Trophoblast cell (in vitro differentiated cells and primary cell): ENCODE data around the gene TUBGCP4.

Experiments
- DNase-seq, 2 donors: peaks; one replicate each; pipeline ENCODE4 v3.0.0-alpha.2; 2016
- H2AFZ ChIP-seq: 2 replicates; pipeline ENCODE4 v1.6.1; 2013; ENCODE audit warnings: low read length, moderate library complexity, mild to moderate bottlenecking; ENCODE audit not compliant: insufficient read depth, poor library complexity
- H2AK5ac ChIP-seq: 2 replicates; pipeline ENCODE4 v1.6.1; 2013; ENCODE audit warnings: mild to moderate bottlenecking, low read length
- H2BK120ac ChIP-seq: 2 replicates; pipeline ENCODE4 v1.6.1; 2013; ENCODE audit warnings: low read length, mild to moderate bottlenecking, moderate library complexity; ENCODE audit not compliant: insufficient read depth, poor library complexity
- H2BK12ac ChIP-seq: 2 replicates; pipeline ENCODE4 v1.6.1; 2013; ENCODE audit warnings: mild to moderate bottlenecking, low read length, moderate library complexity
- H2BK5ac ChIP-seq: 2 replicates; pipeline ENCODE4 v1.6.1; 2013; ENCODE audit warnings: low read length, low read depth, moderate library complexity, mild to moderate bottlenecking; ENCODE audit not compliant: poor library complexity
- H3K14ac ChIP-seq: 2 replicates; pipeline ENCODE4 v1.6.1; 2013; ENCODE audit warnings: mild to moderate bottlenecking, low read length
- H3K18ac ChIP-seq: 2 replicates; pipeline ENCODE4 v1.6.1; 2013; ENCODE audit warnings: mild to moderate bottlenecking, low read length
- H3K23ac ChIP-seq: 2 replicates; pipeline ENCODE4 v1.6.1; 2013; ENCODE audit warnings: low read length
- H3K27ac ChIP-seq: 2 replicates; pipeline ENCODE4 v1.5.1; 2013; ENCODE audit warnings: low read depth, mild to moderate bottlenecking, inconsistent platforms, low read length, moderate library complexity
- H3K27me3 ChIP-seq: 2 replicates; pipeline ENCODE4 v1.6.1; 2013; ENCODE audit warnings: inconsistent platforms, mild to moderate bottlenecking, low read length, moderate library complexity; ENCODE audit not compliant: insufficient read depth
- H3K36me3 ChIP-seq, 2 experiments: 1 replicate in 1 of 2; 2 replicates in 1 of 2; pipeline ENCODE4 v1.6.1; 2013; ENCODE audit warnings: low read length in 2 of 2, mild to moderate bottlenecking in 2 of 2, moderate library complexity in 1 of 2; ENCODE audit not compliant: insufficient read depth in 2 of 2, control insufficient read depth in 1 of 2
- H3K4ac ChIP-seq: 2 replicates; pipeline ENCODE4 v1.6.1; 2013; ENCODE audit warnings: low read depth, mild to moderate bottlenecking, low read length, moderate library complexity
- H3K4me1 ChIP-seq, 2 experiments: 1 replicate in 1 of 2; 2 replicates in 1 of 2; pipeline ENCODE4 v1.6.1; 2013; ENCODE audit warnings: low read length in 2 of 2, mild to moderate bottlenecking in 2 of 2, moderate library complexity in 1 of 2; ENCODE audit not compliant: insufficient read depth in 2 of 2, control insufficient read depth in 1 of 2
- H3K4me2 ChIP-seq: 2 replicates; pipeline ENCODE4 v1.6.1; 2013; ENCODE audit warnings: inconsistent platforms, mild to moderate bottlenecking, low read length, moderate library complexity
- H3K4me3 ChIP-seq: 2 replicates; pipeline ENCODE4 v1.5.1; 2013; ENCODE audit warnings: mild to moderate bottlenecking, low read depth, low read length, inconsistent platforms
- H3K79me1 ChIP-seq: one replicate; pipeline ENCODE4 v1.6.1; 2013; ENCODE audit warnings: low read length
- H3K79me2 ChIP-seq: 2 replicates; pipeline ENCODE4 v1.6.1; 2013; ENCODE audit warnings: low read length, mild to moderate bottlenecking; ENCODE audit not compliant: control insufficient read depth, insufficient read depth, poor library complexity
- H3K9ac ChIP-seq: 2 replicates; pipeline ENCODE4 v1.6.1; 2013; ENCODE audit warnings: mild to moderate bottlenecking, low read length
- H3K9me3 ChIP-seq: 2 replicates; pipeline ENCODE4 v1.6.1; 2013; ENCODE audit warnings: low read depth, mild to moderate bottlenecking, control low read depth, inconsistent platforms, low read length; ENCODE audit not compliant: insufficient read depth
- H4K12ac ChIP-seq: 2 replicates; pipeline ENCODE4 v1.6.1; 2013; ENCODE audit warnings: low read depth, mild to moderate bottlenecking, low read length, moderate library complexity
- H4K8ac ChIP-seq: 2 replicates; pipeline ENCODE4 v1.6.1; 2013; ENCODE audit warnings: low read depth, mild to moderate bottlenecking, low read length, moderate library complexity
- H4K91ac ChIP-seq: one replicate; pipeline ENCODE4 v1.6.1; 2013; ENCODE audit warnings: low read depth, mild to moderate bottlenecking, low read length, moderate library complexity
- WGBS: extraction: QIAGEN DNeasy Blood & Tissue Kit; methylation state at CpG from one replicate; pipeline ENCODE4 v1.1.7; 2013; ENCODE audit warnings: missing lambda C conversion rate; ENCODE audit not compliant: insufficient read length, insufficient coverage; ENCODE audit errors: extremely low coverage; 5-methylcytosine and 5-hydroxymethylcytosine counted together

Gene TUBGCP4

GRCh38 chr15:43404130-43404529 lies 33.2 kb downstream of the TUBGCP4 start:
- Histone ChIP-seq H2BK12ac (no peak overlapping the region), H3K27ac (no peak overlapping the region), H3K14ac (no peak overlapping the region), H3K18ac (no peak overlapping the region), H3K23ac (no peak overlapping the region), H3K4me1 (peaks cover 0 to 5% of the 10 kb centered on the region in 2 experiments), H2BK120ac (no peak overlapping the region), H3K36me3 (peaks cover 21 to 46% of the 10 kb centered on the region in 2 experiments), H2AK5ac (no peak overlapping the region), H3K9me3 (no peaks in the 10 kb centered on the region), H3K27me3 (no peaks in the 10 kb centered on the region), H2AFZ (no peak overlapping the region), H3K79me2 (no peaks in the 10 kb centered on the region), H4K91ac (no peak overlapping the region), H3K4ac (no peak overlapping the region), H3K4me3 (no peak overlapping the region), H3K79me1 (no peaks in the 10 kb centered on the region), H3K4me2 (no peak overlapping the region), H4K8ac (no peak overlapping the region), H2BK5ac (no peak overlapping the region), H3K9ac (no peak overlapping the region), H4K12ac (no peak overlapping the region)
- WGBS: no CpG with 5 or more reads among the region's 5 CpGs
- peak; percentile 49 to 79 for DNase-seq

- Histone ChIP-seq H3K27ac (no peak overlapping the region), H2BK120ac (no peak overlapping the region), H2BK5ac (no peak overlapping the region), H4K91ac (no peak overlapping the region), H3K9me3 (no peaks in the 10 kb centered on the region), H3K4ac (no peak overlapping the region), H3K36me3 (peaks cover 17 to 42% of the 10 kb centered on the region in 2 experiments), H2AK5ac (no peak overlapping the region), H3K4me1 (peaks cover 0 to 5% of the 10 kb centered on the region in 2 experiments), H3K23ac (no peak overlapping the region), H3K18ac (no peak overlapping the region), H3K14ac (no peak overlapping the region), H3K27me3 (no peaks in the 10 kb centered on the region), H4K8ac (no peak overlapping the region), H2BK12ac (no peak overlapping the region), H3K79me1 (no peaks in the 10 kb centered on the region), H3K79me2 (no peaks in the 10 kb centered on the region), H3K4me3 (no peak overlapping the region), H4K12ac (no peak overlapping the region), H3K4me2 (no peak overlapping the region), H2AFZ (no peak overlapping the region), H3K9ac (no peak overlapping the region)
- DNase-seq: no peak
- no CpG with 5 or more reads among the region's 2 CpGs for WGBS
These were observed 35.3 kb downstream of the TUBGCP4 start for GRCh38 chr15:43406189-43406588.

GRCh38 chr15:43406808-43407207 lies 35.9 kb downstream of the TUBGCP4 start:
- H3K79me2 ChIP-seq: no peaks in the 10 kb centered on the region
- H3K9ac ChIP-seq: no peak overlapping the region
- no peak overlapping the region for H2AK5ac ChIP-seq
- no peaks in the 10 kb centered on the region for H3K27me3 ChIP-seq
- no peak overlapping the region for H4K91ac ChIP-seq
- H3K27ac ChIP-seq: no peak overlapping the region
- no peak overlapping the region for H3K4me3 ChIP-seq
- no peak overlapping the region for H4K8ac ChIP-seq
- no peak overlapping the region for H3K14ac ChIP-seq
- H3K36me3 ChIP-seq: peaks cover 17 to 37% of the 10 kb centered on the region in 2 experiments
- H3K23ac ChIP-seq: no peak overlapping the region
- H3K4me2 ChIP-seq: no peak overlapping the region
- no peak for DNase-seq
- no peak overlapping the region for H4K12ac ChIP-seq
- no peaks in the 10 kb centered on the region for H3K79me1 ChIP-seq
- H3K4me1 ChIP-seq: peaks cover 0 to 5% of the 10 kb centered on the region in 2 experiments
- no CpG with 5 or more reads among the region's 2 CpGs for WGBS
- H2AFZ ChIP-seq: no peak overlapping the region
- H3K4ac ChIP-seq: no peak overlapping the region
- H2BK120ac ChIP-seq: no peak overlapping the region
- no peak overlapping the region for H2BK5ac ChIP-seq
- H2BK12ac ChIP-seq: no peak overlapping the region
- H3K18ac ChIP-seq: no peak overlapping the region
- H3K9me3 ChIP-seq: no peaks in the 10 kb centered on the region

GRCh38 chr15:43408789-43409188 lies 37.9 kb downstream of the TUBGCP4 start:
- DNase-seq: no peak
- peaks cover 7 to 13% of the 10 kb centered on the region in 2 experiments for H3K4me1 ChIP-seq
- no peak overlapping the region for H3K27ac ChIP-seq
- H2BK12ac ChIP-seq: no peak overlapping the region
- no peak overlapping the region for H3K18ac ChIP-seq
- no peaks in the 10 kb centered on the region for H3K27me3 ChIP-seq
- H2AK5ac ChIP-seq: no peak overlapping the region
- no peaks in the 10 kb centered on the region for H3K79me1 ChIP-seq
- no peak overlapping the region for H4K91ac ChIP-seq
- H3K4ac ChIP-seq: no peak overlapping the region
- no peak overlapping the region for H3K23ac ChIP-seq
- peaks cover 15 to 38% of the 10 kb centered on the region in 2 experiments for H3K36me3 ChIP-seq
- H3K9ac ChIP-seq: no peak overlapping the region
- WGBS: no CpG with 5 or more reads among the region's 4 CpGs
- no peak overlapping the region for H2AFZ ChIP-seq
- no peak overlapping the region for H2BK5ac ChIP-seq
- no peak overlapping the region for H3K14ac ChIP-seq
- no peaks in the 10 kb centered on the region for H3K9me3 ChIP-seq
- H3K4me3 ChIP-seq: no peak overlapping the region
- no peak overlapping the region for H4K8ac ChIP-seq
- no peak overlapping the region for H3K4me2 ChIP-seq
- no peaks in the 10 kb centered on the region for H3K79me2 ChIP-seq
- H2BK120ac ChIP-seq: no peak overlapping the region
- no peak overlapping the region for H4K12ac ChIP-seq
